ENCODE data around the gene SRMS.

DNA sequence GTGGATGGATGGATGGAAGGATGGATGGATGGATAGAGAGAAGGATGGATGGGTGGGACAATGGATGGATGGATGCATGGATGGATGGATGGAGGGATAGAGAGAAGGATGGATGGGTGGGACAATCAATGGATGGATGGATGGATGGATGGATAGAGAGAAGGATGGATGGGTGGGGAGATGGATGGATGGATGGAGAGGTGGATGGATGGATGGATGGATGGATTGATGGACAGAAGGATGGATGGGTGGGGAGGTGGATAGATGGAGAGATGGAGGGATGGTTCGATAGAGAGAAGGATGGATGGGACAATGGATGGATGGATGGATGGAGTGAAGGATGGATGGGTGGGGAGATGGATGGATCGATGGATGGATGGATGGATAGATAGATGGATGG is 55.0 kb downstream of the SRMS start:
- TF ChIP-seq CTCF (conservative IDR thresholded peaks at IDR 0.05; ENCODE audit: low read length), result no peak
- no peak for TF ChIP-seq EZH2phosphoT487 (IDR thresholded peaks at IDR 0.05; ENCODE audit: borderline replicate concordance)

Measured in Loucy (cell line).